HK-2 (cell line): ENCODE measurements around the gene DUSP9.

ENCODE experiments used
- DNase-seq: peaks from one replicate; pipeline ENCODE4 v3.0.0-alpha.2; 2018; ENCODE audit not compliant: unreplicated experiment

The DUSP9 gene

GRCh38 chrX:153649178-153649914 is 2.3 kb downstream of the DUSP9 start:
- no peak for DNase-seq

GRCh38 chrX:153649915-153650782 is 3.1 kb downstream of the DUSP9 start:
- DNase-seq: no peak

- DNase-seq: no peak
Measured at GRCh38 chrX:153650959-153651358, 4.0 kb downstream of the DUSP9 start.

GRCh38 chrX:153651540-153652079 is 4.6 kb downstream of the DUSP9 start:
- no peak for DNase-seq

- DNase-seq: no peak
Measured at GRCh38 chrX:153653556-153653955, 6.6 kb downstream of the DUSP9 start.

GRCh38 chrX:153657161-153657560 is 10.2 kb downstream of the DUSP9 start:
- DNase-seq: no peak

- no peak for DNase-seq
Measured at GRCh38 chrX:153659268-153659667, 12.3 kb downstream of the DUSP9 start.

- no peak for DNase-seq
Measured at GRCh38 chrX:153662266-153662665, 15.3 kb downstream of the DUSP9 start.

- DNase-seq: no peak
Measured at GRCh38 chrX:153665726-153666306, 18.8 kb downstream of the DUSP9 start.

GRCh38 chrX:153667281-153667955 is 20.4 kb downstream of the DUSP9 start:
- DNase-seq: no peak

- peak; percentile 86 for DNase-seq
Measured at GRCh38 chrX:153667956-153668396, 21.0 kb downstream of the DUSP9 start.

- DNase-seq: no peak
Measured at GRCh38 chrX:153668423-153669173, 21.6 kb downstream of the DUSP9 start.

GRCh38 chrX:153669174-153669890 is 22.3 kb downstream of the DUSP9 start:
- DNase-seq: no peak

- DNase-seq: no peak
Measured at GRCh38 chrX:153669901-153670731, 23.1 kb downstream of the DUSP9 start.

- no peak for DNase-seq
Measured at GRCh38 chrX:153670748-153671588, 24.0 kb downstream of the DUSP9 start.

- DNase-seq: no peak
Measured at GRCh38 chrX:153671589-153672530, 24.9 kb downstream of the DUSP9 start.
